ENCODE results near the gene CDKN1C.

The CDKN1C gene

DNA sequence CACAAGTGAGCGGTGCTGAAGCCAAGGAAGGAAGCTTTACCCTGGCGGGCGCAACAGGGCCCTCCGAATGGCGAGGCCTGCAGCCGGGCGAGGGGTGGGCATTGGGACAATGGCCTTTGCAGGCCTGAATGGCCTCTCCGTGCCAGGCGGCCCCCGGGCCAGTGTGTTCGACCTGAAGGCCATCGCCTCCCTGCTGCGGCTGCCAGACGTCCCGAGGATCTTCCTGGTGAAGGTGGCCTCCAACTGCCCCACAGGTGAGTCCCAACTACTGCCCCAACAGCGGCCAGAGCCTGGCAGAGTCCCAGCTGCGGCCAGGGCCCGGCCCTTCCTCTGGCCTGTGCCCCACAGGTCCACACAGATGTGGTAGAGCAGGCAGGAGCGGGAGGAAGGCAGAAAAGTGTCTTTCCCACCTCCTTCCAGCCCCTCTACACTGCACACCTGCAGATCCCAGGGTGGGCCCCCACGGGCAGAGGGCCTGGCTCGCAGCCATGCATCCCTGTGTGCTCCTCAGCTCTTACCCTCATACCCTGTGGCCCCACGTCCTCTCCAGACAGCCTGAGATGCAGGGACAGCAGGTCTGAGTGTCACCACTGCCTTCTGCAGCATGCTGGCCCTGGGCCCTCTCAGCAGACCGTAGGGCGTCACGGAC, 32.4 kb upstream of the CDKN1C start:
- no peaks in the 10 kb centered on the region for H3K4me1 ChIP-seq (ENCODE audit: insufficient read depth, low read length)
- no peaks in the 10 kb centered on the region for H3K36me3 ChIP-seq (ENCODE audit: insufficient read depth, low read length)
- H3K27me3 ChIP-seq (ENCODE audit: insufficient read depth, low read length): no peaks in the 10 kb centered on the region
- H3K9me3 ChIP-seq (ENCODE audit: low read length): no peaks in the 10 kb centered on the region
- no peak overlapping the region for H3K4me3 ChIP-seq (ENCODE audit: low read length)
- H2AFZ ChIP-seq (ENCODE audit: low read depth, low read length): no peak overlapping the region

DNA sequence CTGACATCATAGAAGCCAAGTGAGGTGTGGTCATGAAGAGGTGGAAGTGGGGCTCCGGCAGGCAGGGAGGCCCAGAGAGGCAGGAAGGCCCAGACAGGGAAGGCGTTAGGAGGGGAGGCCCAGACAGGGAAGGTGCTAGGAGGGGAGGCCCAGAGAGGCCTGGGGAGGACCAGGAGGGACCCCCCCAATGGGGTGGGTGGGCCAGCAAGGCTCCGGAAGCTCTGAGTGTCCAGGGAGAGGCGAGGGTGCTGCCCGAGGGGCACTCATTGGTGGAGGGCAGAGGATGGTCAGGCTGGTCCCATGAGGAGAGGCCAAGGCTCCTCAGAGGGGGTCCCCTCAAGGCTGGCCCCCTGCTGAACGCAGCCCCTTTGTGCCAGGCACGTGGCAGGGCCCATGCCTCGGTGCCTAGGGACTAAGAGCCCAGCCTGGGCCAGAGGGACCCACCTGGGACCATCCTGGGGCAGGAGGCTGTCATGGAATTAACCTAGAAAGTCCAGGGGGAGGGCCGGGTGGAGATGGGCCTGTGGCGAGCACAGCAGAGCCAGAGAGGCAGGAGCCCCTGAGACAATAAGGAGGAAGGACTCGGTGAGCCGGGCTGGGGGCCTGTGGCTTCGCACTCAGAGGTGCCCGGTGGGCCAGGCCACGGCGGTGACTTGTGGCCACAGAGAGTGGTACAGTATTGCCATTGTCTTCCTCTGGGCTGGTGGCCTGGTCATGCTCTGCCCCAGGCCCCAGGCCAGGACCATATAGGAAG, 31.5 kb upstream of the CDKN1C start:
- no peaks in the 10 kb centered on the region for H3K36me3 ChIP-seq (ENCODE audit: insufficient read depth, low read length)
- H3K4me3 ChIP-seq (ENCODE audit: low read length): no peak overlapping the region
- no peak overlapping the region for H2AFZ ChIP-seq (ENCODE audit: low read depth, low read length)
- H3K4me1 ChIP-seq (ENCODE audit: insufficient read depth, low read length): peaks cover 1% of the 10 kb centered on the region
- H3K27me3 ChIP-seq (ENCODE audit: insufficient read depth, low read length): no peaks in the 10 kb centered on the region
- no peaks in the 10 kb centered on the region for H3K9me3 ChIP-seq (ENCODE audit: low read length)

DNA sequence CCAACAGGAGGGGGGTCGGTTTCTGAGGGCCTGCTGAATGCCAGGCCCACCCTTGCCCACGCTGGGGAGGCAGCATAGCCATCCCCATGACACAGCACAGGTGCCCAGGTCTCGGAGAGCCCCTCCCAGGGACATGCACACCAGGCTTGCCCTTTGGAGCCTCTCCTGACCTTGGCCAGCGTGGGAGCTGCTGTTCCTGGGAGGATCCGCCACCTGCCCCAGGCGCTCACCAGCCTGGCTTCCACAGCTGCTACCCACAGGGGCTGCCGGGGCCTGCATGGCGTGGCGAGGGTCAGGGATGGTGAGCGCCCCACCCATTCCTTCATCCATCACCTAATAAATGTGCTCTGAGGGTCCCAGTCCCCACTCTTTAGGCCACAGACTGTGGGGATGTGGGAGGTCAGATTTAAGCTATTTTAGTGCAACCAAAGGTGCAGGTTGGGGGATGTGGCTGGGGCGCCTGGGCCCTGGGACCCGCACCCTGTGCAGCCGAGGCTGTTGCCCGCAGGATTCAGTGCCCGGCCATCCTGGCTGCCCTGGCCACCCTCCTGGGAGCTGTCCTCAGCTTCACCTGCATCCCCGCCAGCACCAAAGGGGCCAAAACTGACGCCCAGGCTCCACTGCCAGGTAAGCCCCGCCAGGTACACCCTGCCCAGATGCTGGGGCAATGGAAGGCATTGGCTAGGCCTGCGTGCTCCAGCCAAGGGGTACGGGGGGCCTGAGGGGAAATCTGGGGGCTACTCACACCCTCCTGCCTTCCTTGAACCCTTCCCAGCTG, 30.7 kb upstream of the CDKN1C start:
- Histone ChIP-seq H3K27me3 (ENCODE audit: insufficient read depth, low read length) (no peaks in the 10 kb centered on the region), H3K4me3 (ENCODE audit: low read length) (no peak overlapping the region), H3K4me1 (ENCODE audit: insufficient read depth, low read length) (peaks cover 4% of the 10 kb centered on the region), H3K9me3 (ENCODE audit: low read length) (no peaks in the 10 kb centered on the region), H3K36me3 (ENCODE audit: insufficient read depth, low read length) (no peaks in the 10 kb centered on the region), H2AFZ (ENCODE audit: low read depth, low read length) (no peak overlapping the region)

DNA sequence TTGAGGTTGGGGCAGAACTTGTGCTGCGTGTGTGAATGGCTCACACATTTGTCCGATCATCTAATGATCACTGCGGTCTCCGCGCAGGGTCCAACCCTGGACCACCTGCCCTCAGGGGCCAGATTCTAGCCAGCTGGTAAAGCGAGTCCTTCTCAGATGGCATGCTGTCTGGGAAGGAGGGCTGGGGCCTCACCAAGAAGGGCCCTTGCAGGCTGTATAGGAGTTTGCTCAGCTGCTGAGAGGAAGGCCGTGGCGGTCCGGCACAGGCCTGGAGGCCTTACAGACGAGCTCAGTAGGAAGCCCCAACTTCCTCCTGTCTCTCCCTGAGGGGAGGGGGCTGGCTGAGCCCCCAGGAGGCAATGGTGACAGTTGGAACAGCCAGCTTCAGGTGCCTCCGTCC, 29.9 kb upstream of the CDKN1C start:
- no peaks in the 10 kb centered on the region for H3K9me3 ChIP-seq (ENCODE audit: low read length)
- no peaks in the 10 kb centered on the region for H3K36me3 ChIP-seq (ENCODE audit: insufficient read depth, low read length)
- no peak overlapping the region for H3K4me3 ChIP-seq (ENCODE audit: low read length)
- no peaks in the 10 kb centered on the region for H3K27me3 ChIP-seq (ENCODE audit: insufficient read depth, low read length)
- peaks cover 4% of the 10 kb centered on the region for H3K4me1 ChIP-seq (ENCODE audit: insufficient read depth, low read length)
- no peak overlapping the region for H2AFZ ChIP-seq (ENCODE audit: low read depth, low read length)

DNA sequence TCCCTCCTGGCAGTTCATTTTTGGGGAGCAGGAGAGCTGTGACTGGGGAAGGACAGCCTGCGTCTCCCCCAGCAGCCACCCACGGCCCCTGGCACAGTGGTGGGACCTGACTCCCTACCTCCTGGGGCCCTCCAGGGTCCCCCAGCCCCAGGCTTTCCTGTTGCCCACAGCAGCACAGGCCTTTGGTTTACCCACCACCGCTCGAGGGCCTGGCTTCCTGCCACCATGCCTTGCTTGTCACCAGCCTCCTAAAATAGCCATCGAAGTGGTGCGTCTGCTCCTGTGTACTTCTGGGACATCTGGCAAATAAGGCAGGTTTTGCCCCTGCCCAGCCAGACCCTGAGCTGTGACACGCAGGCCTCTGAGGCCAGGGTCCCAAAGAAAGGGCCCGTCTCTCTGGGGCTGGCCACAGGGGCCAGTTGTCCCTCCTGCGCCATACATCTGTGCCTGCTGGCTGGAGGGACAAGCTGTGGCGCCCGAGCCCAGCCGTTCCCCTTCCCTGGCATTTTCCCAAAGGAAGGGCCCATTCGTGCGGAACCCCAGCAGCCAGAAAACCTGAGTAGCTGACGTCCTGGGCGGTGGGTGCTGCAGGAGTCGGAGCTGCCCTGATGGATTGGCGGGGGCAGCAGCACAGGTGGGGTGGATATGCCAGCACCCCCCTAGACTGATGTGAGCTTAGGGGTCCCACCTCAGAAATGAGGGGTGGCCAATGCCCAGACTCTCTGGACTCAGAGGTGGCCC, 29.1 kb upstream of the CDKN1C start:
- Histone ChIP-seq H3K36me3 (ENCODE audit: insufficient read depth, low read length) (no peaks in the 10 kb centered on the region), H3K4me1 (ENCODE audit: insufficient read depth, low read length) (peaks cover 4% of the 10 kb centered on the region), H3K27me3 (ENCODE audit: insufficient read depth, low read length) (no peaks in the 10 kb centered on the region), H2AFZ (ENCODE audit: low read depth, low read length) (no peak overlapping the region), H3K4me3 (ENCODE audit: low read length) (no peak overlapping the region), H3K9me3 (ENCODE audit: low read length) (no peaks in the 10 kb centered on the region)

DNA sequence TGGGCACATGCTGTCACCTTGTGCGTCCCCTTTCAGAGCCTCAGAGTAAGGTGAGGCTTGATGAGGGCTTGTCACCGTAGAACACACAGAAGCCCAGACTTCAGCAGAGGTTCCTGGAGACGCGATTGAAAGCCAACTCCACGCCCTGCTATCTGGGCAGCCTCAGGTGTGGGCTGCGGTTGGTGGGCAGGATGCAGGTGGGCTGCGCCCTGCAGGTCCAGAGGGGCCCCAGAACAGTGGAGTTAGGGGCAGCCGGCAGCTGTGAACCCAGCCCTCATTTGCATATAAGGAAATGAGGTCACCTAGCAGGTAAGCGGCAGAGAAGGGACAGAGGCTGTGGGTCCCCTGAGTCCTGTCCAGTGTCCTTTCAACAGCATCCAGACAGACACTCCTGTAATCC, 28.2 kb upstream of the CDKN1C start:
- Histone ChIP-seq H2AFZ (ENCODE audit: low read depth, low read length) (no peak overlapping the region), H3K9me3 (ENCODE audit: low read length) (no peaks in the 10 kb centered on the region), H3K36me3 (ENCODE audit: insufficient read depth, low read length) (no peaks in the 10 kb centered on the region), H3K4me1 (ENCODE audit: insufficient read depth, low read length) (peaks cover 4% of the 10 kb centered on the region), H3K27me3 (ENCODE audit: insufficient read depth, low read length) (no peaks in the 10 kb centered on the region), H3K4me3 (ENCODE audit: low read length) (no peak overlapping the region)

DNA sequence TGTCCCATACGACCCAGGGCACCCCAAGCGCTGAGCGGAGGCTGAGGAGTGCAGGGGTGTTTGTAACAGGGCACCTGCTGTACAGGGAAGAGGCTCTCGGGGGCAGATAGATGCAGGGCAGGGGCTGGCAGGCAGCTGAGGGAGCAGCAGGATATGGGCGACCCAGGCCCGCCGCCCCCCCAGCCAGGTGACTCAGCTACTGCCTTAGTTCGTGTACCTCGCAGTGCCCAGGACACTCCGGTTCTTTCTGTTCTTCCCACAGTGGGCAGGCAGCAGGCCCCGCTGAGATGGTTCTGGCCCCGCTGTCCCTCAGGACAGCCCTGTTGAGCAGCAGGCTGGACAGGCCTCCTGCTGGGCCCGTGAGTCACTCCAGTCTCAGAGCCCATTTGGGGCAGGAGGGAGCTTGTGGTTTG, 27.4 kb upstream of the CDKN1C start:
- H3K9me3 ChIP-seq (ENCODE audit: low read length): no peaks in the 10 kb centered on the region
- H3K4me3 ChIP-seq (ENCODE audit: low read length): no peak overlapping the region
- H2AFZ ChIP-seq (ENCODE audit: low read depth, low read length): no peak overlapping the region
- H3K4me1 ChIP-seq (ENCODE audit: insufficient read depth, low read length): peaks cover 4% of the 10 kb centered on the region
- no peaks in the 10 kb centered on the region for H3K36me3 ChIP-seq (ENCODE audit: insufficient read depth, low read length)
- no peaks in the 10 kb centered on the region for H3K27me3 ChIP-seq (ENCODE audit: insufficient read depth, low read length)

DNA sequence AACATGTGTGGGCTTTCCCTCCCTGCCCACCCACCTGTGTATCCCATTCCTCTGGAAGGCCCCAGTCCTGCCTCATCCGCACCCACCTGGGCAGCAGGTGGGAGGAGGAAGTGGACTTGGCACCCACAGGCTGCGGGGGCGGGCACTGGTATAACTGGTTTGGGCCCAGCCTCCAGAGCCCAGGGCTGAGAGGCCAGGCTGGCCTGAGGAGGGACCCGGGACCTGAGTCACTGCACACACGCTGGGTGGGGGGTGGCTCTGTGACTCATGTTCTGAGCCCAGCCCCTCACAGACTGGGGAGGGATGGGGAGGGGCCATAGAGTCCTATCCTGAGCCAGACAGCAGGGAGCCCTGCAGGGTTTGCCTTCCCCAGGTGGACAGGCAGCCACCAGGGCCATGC, 26.9 kb upstream of the CDKN1C start:
- Histone ChIP-seq H3K27me3 (ENCODE audit: insufficient read depth, low read length) (no peaks in the 10 kb centered on the region), H3K4me3 (ENCODE audit: low read length) (no peak overlapping the region), H3K4me1 (ENCODE audit: insufficient read depth, low read length) (peaks cover 4% of the 10 kb centered on the region), H3K9me3 (ENCODE audit: low read length) (no peaks in the 10 kb centered on the region), H3K36me3 (ENCODE audit: insufficient read depth, low read length) (no peaks in the 10 kb centered on the region), H2AFZ (ENCODE audit: low read depth, low read length) (no peak overlapping the region)

DNA sequence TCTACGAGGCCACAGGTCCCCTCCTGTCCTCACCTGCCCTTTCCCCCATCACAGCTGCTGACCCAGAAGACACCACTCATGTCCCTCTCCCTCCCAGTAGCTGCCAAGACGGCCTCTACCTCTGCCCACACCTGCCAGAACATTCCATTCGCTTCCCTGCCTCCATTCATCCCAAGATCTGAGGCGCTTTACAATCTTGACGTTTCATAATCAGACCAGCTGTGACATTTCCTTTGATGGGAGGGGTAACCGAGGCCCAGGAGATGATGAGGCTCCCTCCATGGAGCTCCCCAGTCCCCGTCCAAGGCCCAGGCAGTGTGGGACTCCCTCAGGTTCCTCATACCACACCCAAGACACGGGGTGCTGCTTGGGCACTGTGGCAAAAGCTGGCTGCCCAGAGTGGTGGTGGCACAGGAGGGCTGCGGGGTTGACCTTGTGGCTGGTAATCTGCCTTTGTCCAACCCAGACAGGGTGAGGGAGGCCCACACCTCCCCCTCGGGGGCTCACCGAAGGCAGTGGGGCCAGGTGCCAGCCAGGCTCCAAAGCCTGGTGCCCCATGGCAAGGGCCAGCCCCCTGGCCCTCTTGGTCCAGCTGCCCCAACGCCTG, 26.3 kb upstream of the CDKN1C start:
- H3K36me3 ChIP-seq (ENCODE audit: insufficient read depth, low read length): no peaks in the 10 kb centered on the region
- no peak overlapping the region for H2AFZ ChIP-seq (ENCODE audit: low read depth, low read length)
- no peaks in the 10 kb centered on the region for H3K9me3 ChIP-seq (ENCODE audit: low read length)
- H3K4me1 ChIP-seq (ENCODE audit: insufficient read depth, low read length): peaks cover 4% of the 10 kb centered on the region
- H3K4me3 ChIP-seq (ENCODE audit: low read length): no peak overlapping the region
- H3K27me3 ChIP-seq (ENCODE audit: insufficient read depth, low read length): no peaks in the 10 kb centered on the region

DNA sequence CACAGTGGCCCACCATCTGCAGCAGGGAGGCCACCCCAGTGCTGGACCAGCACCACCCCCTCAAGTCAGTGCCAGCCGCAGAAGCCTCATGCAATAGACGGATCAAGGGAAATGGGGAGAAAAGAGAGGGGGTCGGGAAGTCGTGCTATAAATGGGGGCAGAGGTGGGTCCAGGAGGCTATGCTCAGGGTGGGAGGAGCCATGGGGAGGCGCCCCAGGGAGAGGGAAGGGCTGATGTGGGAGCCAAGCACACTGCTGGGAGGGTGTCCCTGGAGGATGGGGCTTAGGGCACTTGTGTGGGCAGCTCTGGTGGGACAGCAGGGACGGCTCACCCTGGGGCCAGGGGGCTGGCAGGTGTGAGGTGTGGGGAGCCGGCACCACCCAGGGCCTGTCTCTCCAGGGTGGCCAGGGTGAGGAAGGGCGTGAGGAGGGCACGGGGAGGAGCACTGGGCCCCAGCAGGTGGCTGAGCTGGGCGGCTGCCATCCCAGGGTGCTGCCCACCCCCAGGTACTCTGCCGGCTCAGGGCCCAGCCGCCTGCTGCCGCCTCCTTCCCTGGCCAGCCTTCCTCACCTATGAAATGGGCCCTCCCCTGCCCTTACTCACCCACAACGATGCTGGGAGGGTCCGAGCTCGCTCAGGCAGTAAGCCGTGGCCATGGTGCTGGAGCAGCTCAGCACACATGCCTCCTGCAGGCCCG, 25.7 kb upstream of the CDKN1C start:
- H2AFZ ChIP-seq (ENCODE audit: low read depth, low read length): no peak overlapping the region
- no peaks in the 10 kb centered on the region for H3K9me3 ChIP-seq (ENCODE audit: low read length)
- H3K27me3 ChIP-seq (ENCODE audit: insufficient read depth, low read length): no peaks in the 10 kb centered on the region
- peaks cover 4% of the 10 kb centered on the region for H3K4me1 ChIP-seq (ENCODE audit: insufficient read depth, low read length)
- H3K4me3 ChIP-seq (ENCODE audit: low read length): no peak overlapping the region
- no peaks in the 10 kb centered on the region for H3K36me3 ChIP-seq (ENCODE audit: insufficient read depth, low read length)

DNA sequence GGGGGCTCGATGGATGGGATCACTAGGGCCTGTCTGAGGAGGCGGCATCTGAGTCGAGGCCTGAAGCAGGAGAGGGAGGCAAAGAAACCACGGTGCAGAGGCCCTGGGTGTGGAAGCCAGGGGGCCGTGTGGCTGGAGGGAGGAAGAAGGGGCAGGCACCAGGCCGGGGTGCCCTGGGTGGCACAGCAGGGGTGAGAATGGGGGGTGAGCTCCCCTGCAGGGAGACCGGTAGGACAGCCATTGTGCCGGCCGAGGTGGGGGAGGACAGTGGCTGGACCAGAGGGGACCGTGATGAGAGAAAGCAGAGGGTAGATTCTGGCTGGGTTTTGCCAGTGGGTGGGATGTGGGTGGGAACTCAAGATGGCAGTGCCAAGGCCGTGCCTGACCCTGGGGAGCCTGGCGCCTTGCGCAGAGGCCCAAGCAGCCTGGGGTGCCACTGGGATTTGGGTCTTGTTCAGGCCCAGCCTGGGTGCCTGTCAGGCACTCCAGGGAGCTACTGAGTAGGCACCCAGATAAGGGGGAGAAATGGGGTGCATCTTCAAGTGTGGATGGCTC, 24.9 kb upstream of the CDKN1C start:
- no peaks in the 10 kb centered on the region for H3K36me3 ChIP-seq (ENCODE audit: insufficient read depth, low read length)
- no peak overlapping the region for H3K4me3 ChIP-seq (ENCODE audit: low read length)
- H2AFZ ChIP-seq (ENCODE audit: low read depth, low read length): no peak overlapping the region
- H3K27me3 ChIP-seq (ENCODE audit: insufficient read depth, low read length): no peaks in the 10 kb centered on the region
- peaks cover 4% of the 10 kb centered on the region for H3K4me1 ChIP-seq (ENCODE audit: insufficient read depth, low read length)
- no peaks in the 10 kb centered on the region for H3K9me3 ChIP-seq (ENCODE audit: low read length)

All from neuron (in vitro differentiated cells).